ENCODE results near the gene SLC8A3.

DNA sequence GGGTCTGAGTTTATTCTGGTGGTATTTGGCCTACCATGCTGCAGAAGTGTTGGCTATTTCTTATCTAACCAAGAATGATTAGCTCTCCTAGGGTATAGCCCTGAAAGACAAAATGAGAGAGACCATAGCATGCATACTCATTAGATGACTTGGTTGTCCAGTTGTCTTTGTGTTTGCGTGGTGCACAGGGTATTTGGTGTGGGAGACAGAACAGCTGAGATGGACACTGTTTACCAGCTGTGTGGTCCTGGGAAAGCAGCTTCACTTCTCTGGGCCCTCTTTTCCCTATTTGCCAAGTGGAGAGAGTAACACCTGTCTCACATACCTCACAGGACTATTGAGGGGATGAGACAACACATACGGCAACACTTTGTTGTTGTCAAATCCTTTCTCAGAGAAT is 95.6 kb downstream of the SLC8A3 start:
- TF ChIP-seq, protein P1, sequence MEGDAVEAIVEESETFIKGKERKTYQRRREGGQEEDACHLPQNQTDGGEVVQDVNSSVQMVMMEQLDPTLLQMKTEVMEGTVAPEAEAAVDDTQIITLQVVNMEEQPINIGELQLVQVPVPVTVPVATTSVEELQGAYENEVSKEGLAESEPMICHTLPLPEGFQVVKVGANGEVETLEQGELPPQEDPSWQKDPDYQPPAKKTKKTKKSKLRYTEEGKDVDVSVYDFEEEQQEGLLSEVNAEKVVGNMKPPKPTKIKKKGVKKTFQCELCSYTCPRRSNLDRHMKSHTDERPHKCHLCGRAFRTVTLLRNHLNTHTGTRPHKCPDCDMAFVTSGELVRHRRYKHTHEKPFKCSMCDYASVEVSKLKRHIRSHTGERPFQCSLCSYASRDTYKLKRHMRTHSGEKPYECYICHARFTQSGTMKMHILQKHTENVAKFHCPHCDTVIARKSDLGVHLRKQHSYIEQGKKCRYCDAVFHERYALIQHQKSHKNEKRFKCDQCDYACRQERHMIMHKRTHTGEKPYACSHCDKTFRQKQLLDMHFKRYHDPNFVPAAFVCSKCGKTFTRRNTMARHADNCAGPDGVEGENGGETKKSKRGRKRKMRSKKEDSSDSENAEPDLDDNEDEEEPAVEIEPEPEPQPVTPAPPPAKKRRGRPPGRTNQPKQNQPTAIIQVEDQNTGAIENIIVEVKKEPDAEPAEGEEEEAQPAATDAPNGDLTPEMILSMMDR (IDR thresholded peaks at IDR 0.05): no peak
- TF ChIP-seq EZH2 (IDR thresholded peaks at IDR 0.05): no peak
- no peak for TF ChIP-seq EZH2phosphoT487 (IDR thresholded peaks at IDR 0.05)

All from neural progenitor cell (in vitro differentiated cells).